OCI-LY1 (cell line): ENCODE results near the gene FANCI.

Source experiments
- H2AFZ ChIP-seq: fragments of 200-600 bp; sonication (generic), shearing (Covaris generic); 2 replicates; pipeline ENCODE4 v1.6.0; 2014; ENCODE audit warnings: antibody characterized with exemption, mild to moderate bottlenecking, low read length
- H3F3A ChIP-seq: fragments of 200-600 bp; sonication (generic), shearing (Covaris generic); 2 replicates; pipeline ENCODE4 v1.6.0; 2014; ENCODE audit warnings: mild to moderate bottlenecking, antibody characterized with exemption, low read length, moderate library complexity; ENCODE audit not compliant: insufficient read depth
- H3K27ac ChIP-seq: fragments of 200-600 bp; sonication (generic); 2 replicates; pipeline ENCODE4 v1.5.1; 2014; ENCODE audit warnings: low read length, mixed run types, mild to moderate bottlenecking, low read depth; ENCODE audit not compliant: poor library complexity, severe bottlenecking
- H3K27me3 ChIP-seq: fragments of 200-600 bp; sonication (generic); 2 replicates; pipeline ENCODE4 v1.6.0; 2014; ENCODE audit warnings: antibody characterized with exemption, mild to moderate bottlenecking, low read length, moderate library complexity; ENCODE audit not compliant: insufficient read depth
- H3K36me3 ChIP-seq: fragments of 200-600 bp; sonication (generic); 2 replicates; pipeline ENCODE4 v1.6.1; 2014; ENCODE audit warnings: mild to moderate bottlenecking, antibody characterized with exemption, low read length, moderate library complexity, mixed read lengths; ENCODE audit not compliant: insufficient read depth
- H3K4me1 ChIP-seq: fragments of 200-600 bp; sonication (generic); 2 replicates; pipeline ENCODE4 v1.5.1; 2014; ENCODE audit warnings: mild to moderate bottlenecking, low read length, moderate library complexity; ENCODE audit not compliant: insufficient read depth, severe bottlenecking
- H3K4me2 ChIP-seq: fragments of 200-600 bp; sonication (generic), shearing (Covaris generic); 2 replicates; pipeline ENCODE4 v1.6.1; 2014; ENCODE audit warnings: low read length
- H3K4me3 ChIP-seq: fragments of 200-600 bp; sonication (generic); 2 replicates; pipeline ENCODE4 v1.5.1; 2014; ENCODE audit warnings: low read length, low read depth, mild to moderate bottlenecking, mixed read lengths; ENCODE audit not compliant: poor library complexity, severe bottlenecking
- H3K79me2 ChIP-seq: fragments of 200-600 bp; shearing (Covaris generic); 2 replicates; pipeline ENCODE4 v1.6.1; 2016; ENCODE audit warnings: mixed run types, low read length, mixed read lengths; ENCODE audit not compliant: insufficient read depth
- H3K9ac ChIP-seq: fragments of 200-600 bp; sonication (generic), shearing (Covaris generic); 2 replicates; pipeline ENCODE4 v1.6.1; 2014; ENCODE audit warnings: mild to moderate bottlenecking, low read length, mixed read lengths
- H3K9me2 ChIP-seq: fragments of 200-600 bp; sonication (generic), shearing (Covaris generic); 2 replicates; pipeline ENCODE4 v1.6.1; 2014; ENCODE audit warnings: low read depth, mild to moderate bottlenecking, low read length, mixed read lengths
- H3K9me3 ChIP-seq: fragments of 200-600 bp; shearing (Covaris generic); 2 replicates; pipeline ENCODE4 v1.6.1; 2014; ENCODE audit warnings: low read length, mixed read lengths
- H4K20me1 ChIP-seq: fragments of 200-600 bp; sonication (generic), shearing (Covaris generic); 2 replicates; pipeline ENCODE4 v1.6.0; 2016; ENCODE audit warnings: mild to moderate bottlenecking, low read length; ENCODE audit not compliant: insufficient read depth
- EZH2 ChIP-seq: fragments of 200-600 bp; sonication (generic), shearing (Covaris generic); IDR thresholded peaks from 2 replicates; pipeline ENCODE4 v1.8.0; 2017; ENCODE audit warnings: borderline replicate concordance, mixed run types, mild to moderate bottlenecking, antibody characterized with exemption, low read length, moderate library complexity, mixed read lengths
- TF ChIP-seq, protein P1 (sequence below): fragments of 200-600 bp; sonication (generic), shearing (Covaris generic); IDR thresholded peaks from 2 replicates; pipeline ENCODE4 v1.5.1; 2017; ENCODE audit warnings: mild to moderate bottlenecking, antibody characterized with exemption, low read length, moderate library complexity, mixed read lengths

Gene FANCI

DNA sequence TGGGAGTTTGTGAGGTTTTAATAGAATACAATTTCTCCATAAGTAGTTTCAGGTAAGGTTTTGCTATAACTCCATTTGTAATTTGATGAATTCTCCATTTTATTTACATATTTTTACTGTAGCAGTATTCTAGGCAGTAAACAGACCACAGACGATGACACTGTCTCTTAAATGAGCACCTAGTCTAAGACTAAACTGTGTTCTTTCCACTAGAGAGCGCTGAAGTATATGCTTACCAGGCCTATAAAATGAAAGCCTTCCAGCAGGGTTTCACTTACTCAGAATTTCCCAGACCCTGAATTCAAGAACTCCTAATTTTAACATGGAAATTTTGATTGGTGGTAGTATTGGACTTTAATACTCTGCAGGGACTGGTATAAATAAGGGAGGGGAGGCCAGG, 49.2 kb downstream of the FANCI start:
- Histone ChIP-seq H3K4me1 (no peaks in the 10 kb centered on the region), H3F3A (no peaks in the 10 kb centered on the region), H3K79me2 (no peaks in the 10 kb centered on the region), H3K9me3 (0 out of 2 replicates have a peak, but pooled peaks cover 2% of the 10 kb centered on the region), H3K4me3 (no peak overlapping the region), H4K20me1 (no peaks in the 10 kb centered on the region), H2AFZ (no peak overlapping the region), H3K9me2 (no peaks in the 10 kb centered on the region), H3K36me3 (peaks cover 84% of the 10 kb centered on the region), H3K4me2 (no peak overlapping the region), H3K9ac (no peak overlapping the region), H3K27me3 (no peaks in the 10 kb centered on the region), H3K27ac (no peak overlapping the region)
- no peak for TF ChIP-seq EZH2
- TF ChIP-seq, protein P1, sequence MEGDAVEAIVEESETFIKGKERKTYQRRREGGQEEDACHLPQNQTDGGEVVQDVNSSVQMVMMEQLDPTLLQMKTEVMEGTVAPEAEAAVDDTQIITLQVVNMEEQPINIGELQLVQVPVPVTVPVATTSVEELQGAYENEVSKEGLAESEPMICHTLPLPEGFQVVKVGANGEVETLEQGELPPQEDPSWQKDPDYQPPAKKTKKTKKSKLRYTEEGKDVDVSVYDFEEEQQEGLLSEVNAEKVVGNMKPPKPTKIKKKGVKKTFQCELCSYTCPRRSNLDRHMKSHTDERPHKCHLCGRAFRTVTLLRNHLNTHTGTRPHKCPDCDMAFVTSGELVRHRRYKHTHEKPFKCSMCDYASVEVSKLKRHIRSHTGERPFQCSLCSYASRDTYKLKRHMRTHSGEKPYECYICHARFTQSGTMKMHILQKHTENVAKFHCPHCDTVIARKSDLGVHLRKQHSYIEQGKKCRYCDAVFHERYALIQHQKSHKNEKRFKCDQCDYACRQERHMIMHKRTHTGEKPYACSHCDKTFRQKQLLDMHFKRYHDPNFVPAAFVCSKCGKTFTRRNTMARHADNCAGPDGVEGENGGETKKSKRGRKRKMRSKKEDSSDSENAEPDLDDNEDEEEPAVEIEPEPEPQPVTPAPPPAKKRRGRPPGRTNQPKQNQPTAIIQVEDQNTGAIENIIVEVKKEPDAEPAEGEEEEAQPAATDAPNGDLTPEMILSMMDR = no peak

DNA sequence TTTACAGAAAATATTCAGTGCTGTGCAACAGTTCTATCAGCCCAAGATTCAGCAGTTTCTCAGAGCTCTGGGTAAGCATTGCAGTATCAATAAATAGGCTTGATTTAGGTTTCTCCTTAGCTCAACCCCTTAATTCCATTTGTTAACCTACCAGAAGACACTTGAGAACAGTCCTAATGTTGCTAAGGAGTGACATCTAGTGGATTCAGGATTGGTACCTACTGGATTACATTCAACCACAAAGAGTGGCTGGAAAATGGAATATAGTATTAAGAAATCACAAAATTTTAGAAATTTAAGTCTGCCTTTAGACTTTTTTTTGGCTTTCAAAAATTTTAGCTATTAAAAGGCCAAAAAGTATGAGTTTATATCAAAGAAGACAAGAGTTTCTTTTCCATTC, 56.1 kb downstream of the FANCI start:
- TF ChIP-seq, protein P1 = no peak
- TF ChIP-seq EZH2 = no peak
- peaks cover 81% of the 10 kb centered on the region for H3K36me3 ChIP-seq
- 0 out of 2 replicates have a peak, but pooled peaks cover 3% of the 10 kb centered on the region for H3K9me3 ChIP-seq
- H3K79me2 ChIP-seq = no peaks in the 10 kb centered on the region
- no peaks in the 10 kb centered on the region for H3K4me1 ChIP-seq
- no peak overlapping the region for H3K27ac ChIP-seq
- H3F3A ChIP-seq = no peaks in the 10 kb centered on the region
- no peaks in the 10 kb centered on the region for H4K20me1 ChIP-seq
- no peak overlapping the region for H3K9ac ChIP-seq
- H3K9me2 ChIP-seq = no peaks in the 10 kb centered on the region
- H2AFZ ChIP-seq = no peak overlapping the region
- H3K4me3 ChIP-seq = no peak overlapping the region
- H3K27me3 ChIP-seq = no peaks in the 10 kb centered on the region
- H3K4me2 ChIP-seq = no peak overlapping the region

DNA sequence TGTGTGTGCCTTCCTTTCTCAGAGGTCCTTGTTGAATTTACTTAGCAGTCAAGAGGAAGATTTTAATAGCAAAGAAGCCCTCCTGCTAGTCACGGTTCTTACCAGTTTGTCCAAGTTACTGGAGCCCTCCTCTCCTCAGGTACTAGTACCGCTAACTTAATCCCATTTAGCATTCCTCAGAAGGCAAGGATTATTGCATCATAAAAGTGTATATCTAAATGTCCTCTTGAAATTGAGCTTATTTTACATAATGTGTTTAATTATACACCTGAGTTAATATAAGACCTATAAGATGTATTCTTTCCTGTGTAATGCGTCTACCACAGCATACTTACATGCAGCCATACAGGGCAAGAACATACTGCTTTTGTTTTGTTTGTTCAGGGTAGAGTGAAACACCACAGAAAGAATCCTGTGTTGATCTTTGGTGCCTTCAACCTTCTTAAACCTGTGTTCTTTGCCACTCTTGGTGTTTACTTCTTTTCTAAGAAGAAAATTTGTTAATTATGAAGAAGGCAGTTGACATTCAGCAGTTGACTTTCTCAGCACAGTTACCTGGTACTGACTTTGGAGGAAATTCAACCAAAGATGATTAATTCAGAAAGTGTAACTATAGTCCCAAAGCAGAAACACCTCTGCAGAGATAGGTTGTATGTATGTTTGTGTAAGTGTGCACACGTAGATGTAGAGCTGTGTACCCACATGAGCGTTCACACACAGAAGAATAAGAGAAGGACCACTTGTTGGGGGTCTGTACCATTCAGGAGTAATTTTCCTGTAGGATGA, 57.7 kb downstream of the FANCI start:
- Histone ChIP-seq H3K4me2 (no peak overlapping the region), H3K79me2 (no peaks in the 10 kb centered on the region), H2AFZ (no peak overlapping the region), H3K27me3 (no peaks in the 10 kb centered on the region), H3K27ac (no peak overlapping the region), H3F3A (no peaks in the 10 kb centered on the region; the same call in 1 of the 2 replicates), H3K9ac (no peak overlapping the region), H3K4me3 (no peak overlapping the region), H3K36me3 (peaks cover 86% of the 10 kb centered on the region), H4K20me1 (no peaks in the 10 kb centered on the region), H3K9me2 (no peaks in the 10 kb centered on the region), H3K9me3 (0 out of 2 replicates have a peak, but pooled peaks cover 3% of the 10 kb centered on the region), H3K4me1 (no peaks in the 10 kb centered on the region)
- no peak for TF ChIP-seq EZH2
- TF ChIP-seq, protein P1 = no peak
